ENCODE results near the gene ACSM4.

The ACSM4 gene

GRCh38 chr12:7374423-7375144, 70.7 kb downstream of the ACSM4 start:
- Histone ChIP-seq H3K4me3 (ENCODE audit: insufficient read length, low read depth) (no peak overlapping the region), H3K36me3 (ENCODE audit: insufficient read depth, insufficient read length, low read length) (no peaks in the 10 kb centered on the region), H3K4me1 (ENCODE audit: insufficient read depth, insufficient read length) (no peaks in the 10 kb centered on the region), H3K9ac (ENCODE audit: insufficient read length, low read depth) (no peak overlapping the region), H3K27me3 (ENCODE audit: insufficient read depth, insufficient read length) (no peaks in the 10 kb centered on the region), H3K9me3 (ENCODE audit: insufficient read depth, low read length) (peaks cover 7% of the 10 kb centered on the region)
- no peak for TF ChIP-seq SUZ12 (IDR thresholded peaks at IDR 0.05; ENCODE audit: extremely low read depth, insufficient read depth, insufficient read length)
- no peak for TF ChIP-seq ZNF274 (IDR thresholded peaks at IDR 0.05; ENCODE audit: low read depth, low read length)
- no peak for TF ChIP-seq YY1 (IDR thresholded peaks at IDR 0.05; ENCODE audit: insufficient read depth, insufficient read length)
- peak; percentile 80 for DNase-seq (ENCODE audit: low read depth, low spot score)

GRCh38 chr12:7375145-7375543, 71.3 kb downstream of the ACSM4 start:
- no peak overlapping the region for H3K9ac ChIP-seq (ENCODE audit: insufficient read length, low read depth)
- no peak overlapping the region for H3K4me3 ChIP-seq (ENCODE audit: insufficient read length, low read depth)
- no peak for DNase-seq (ENCODE audit: low read depth, low spot score)
- H3K4me1 ChIP-seq (ENCODE audit: insufficient read depth, insufficient read length) = no peaks in the 10 kb centered on the region
- H3K27me3 ChIP-seq (ENCODE audit: insufficient read depth, insufficient read length) = no peaks in the 10 kb centered on the region
- no peaks in the 10 kb centered on the region for H3K36me3 ChIP-seq (ENCODE audit: insufficient read depth, insufficient read length, low read length)
- TF ChIP-seq ZNF274 (IDR thresholded peaks at IDR 0.05; ENCODE audit: low read depth, low read length) = no peak
- TF ChIP-seq YY1 (IDR thresholded peaks at IDR 0.05; ENCODE audit: insufficient read depth, insufficient read length) = no peak
- TF ChIP-seq SUZ12 (IDR thresholded peaks at IDR 0.05; ENCODE audit: extremely low read depth, insufficient read depth, insufficient read length) = no peak
- peaks cover 7% of the 10 kb centered on the region for H3K9me3 ChIP-seq (ENCODE audit: insufficient read depth, low read length)

GRCh38 chr12:7376196-7376595, 72.3 kb downstream of the ACSM4 start:
- no peak overlapping the region for H3K4me3 ChIP-seq (ENCODE audit: insufficient read length, low read depth)
- no peaks in the 10 kb centered on the region for H3K36me3 ChIP-seq (ENCODE audit: insufficient read depth, insufficient read length, low read length)
- no peaks in the 10 kb centered on the region for H3K27me3 ChIP-seq (ENCODE audit: insufficient read depth, insufficient read length)
- DNase-seq (ENCODE audit: low read depth, low spot score) = no peak
- no peak overlapping the region for H3K9ac ChIP-seq (ENCODE audit: insufficient read length, low read depth)
- H3K9me3 ChIP-seq (ENCODE audit: insufficient read depth, low read length) = peaks cover 7% of the 10 kb centered on the region
- no peaks in the 10 kb centered on the region for H3K4me1 ChIP-seq (ENCODE audit: insufficient read depth, insufficient read length)
- TF ChIP-seq YY1 (IDR thresholded peaks at IDR 0.05; ENCODE audit: insufficient read depth, insufficient read length) (no peak), ZNF274 (IDR thresholded peaks at IDR 0.05; ENCODE audit: low read depth, low read length) (no peak), SUZ12 (IDR thresholded peaks at IDR 0.05; ENCODE audit: extremely low read depth, insufficient read depth, insufficient read length) (no peak)
